C1 segment of cervical spinal cord (tissue), 14 donors: ENCODE data around the gene MRPL39.
A peak's percentile ranks its signal among the peaks of the same experiment; 100 is the strongest.

Experiments
- DNase-seq, 14 donors: peaks; one replicate each; lab custom pipeline; 2025; lab: John Stamatoyannopoulos, UW

The MRPL39 gene

GRCh38 chr21:25614441-25614840, 7.2 kb upstream of the MRPL39 start:
- no peak for DNase-seq

- peak in 13 of 14 donors; percentile 0 to 62 (median 44) for DNase-seq
These were observed 910 bp upstream of the MRPL39 start for GRCh38 chr21:25608044-25608737.

- no peak for DNase-seq
These were observed 17.4 kb downstream of the MRPL39 start for GRCh38 chr21:25589887-25590286.

GRCh38 chr21:25586791-25587190, 20.5 kb downstream of the MRPL39 start:
- no peak for DNase-seq

GRCh38 chr21:25586326-25586725, 21.0 kb downstream of the MRPL39 start:
- no peak for DNase-seq

GRCh38 chr21:25584833-25585676, 22.2 kb downstream of the MRPL39 start:
- no peak for DNase-seq

GRCh38 chr21:25583370-25584130, 23.7 kb downstream of the MRPL39 start:
- no peak for DNase-seq

- no peak for DNase-seq
These were observed 24.4 kb downstream of the MRPL39 start for GRCh38 chr21:25582888-25583287.

GRCh38 chr21:25582164-25582790, 25.0 kb downstream of the MRPL39 start:
- no peak for DNase-seq

- DNase-seq: no peak
These were observed 25.7 kb downstream of the MRPL39 start for GRCh38 chr21:25581582-25581981.

- no peak for DNase-seq
These were observed 26.4 kb downstream of the MRPL39 start for GRCh38 chr21:25580912-25581260.

- no peak for DNase-seq
These were observed 27.9 kb downstream of the MRPL39 start for GRCh38 chr21:25579226-25580013.

- DNase-seq: no peak
These were observed 29.0 kb downstream of the MRPL39 start for GRCh38 chr21:25578056-25578961.

- no peak for DNase-seq
These were observed 29.7 kb downstream of the MRPL39 start for GRCh38 chr21:25577424-25578055.

GRCh38 chr21:25573409-25574206, 33.7 kb downstream of the MRPL39 start:
- DNase-seq: no peak

- no peak for DNase-seq
These were observed 34.4 kb downstream of the MRPL39 start for GRCh38 chr21:25572861-25573310.

- no peak for DNase-seq
These were observed 35.6 kb downstream of the MRPL39 start for GRCh38 chr21:25571726-25572121.

- DNase-seq: no peak
These were observed 37.6 kb downstream of the MRPL39 start for GRCh38 chr21:25569711-25570110.

- DNase-seq: no peak
These were observed 38.2 kb downstream of the MRPL39 start for GRCh38 chr21:25569084-25569483.
